Neural progenitor cell (in vitro differentiated cells): Measurements from ENCODE around the gene USP35. TPM values are rescaled to one million over a fixed set of nuclear protein-coding genes. Genes with fewer than 3 reads are reported as not detected.

Source experiments
- DNase-seq: peaks from one replicate; pipeline ENCODE4 v3.0.0-alpha.2; 2016; ENCODE audit warnings: low spot score
- H2AFZ ChIP-seq: fragments of 200-600 bp; sonication (generic); replicated peaks from 2 replicates; pipeline ENCODE4 v1.6.1; 2016; ENCODE audit warnings: antibody characterized with exemption
- H3F3A ChIP-seq: fragments of 200-600 bp; sonication (generic); 2 replicates; pipeline ENCODE4 v1.6.1; 2016; ENCODE audit warnings: antibody characterized with exemption, low read depth
- H3K27ac ChIP-seq: fragments of 200-600 bp; sonication (generic); 2 replicates; pipeline ENCODE4 v1.5.1; 2016; ENCODE audit warnings: mild to moderate bottlenecking
- H3K27me3 ChIP-seq: fragments of 200-600 bp; sonication (generic); 2 replicates; pipeline ENCODE4 v1.6.1; 2016; ENCODE audit warnings: mild to moderate bottlenecking, moderate library complexity
- H3K36me3 ChIP-seq: fragments of 200-600 bp; sonication (generic); 2 replicates; pipeline ENCODE4 v1.5.1; 2016
- H3K4me1 ChIP-seq: fragments of 200-600 bp; sonication (generic); 2 replicates; pipeline ENCODE4 v1.6.1; 2016; ENCODE audit warnings: mixed run types
- H3K4me2 ChIP-seq: fragments of 200-600 bp; sonication (generic); 2 replicates; pipeline ENCODE4 v1.6.1; 2016
- H3K4me3 ChIP-seq: fragments of 200-600 bp; sonication (generic); 2 replicates; pipeline ENCODE4 v1.5.1; 2016
- H3K79me2 ChIP-seq: fragments of 200-600 bp; sonication (generic); 2 replicates; pipeline ENCODE4 v1.6.1; 2016; ENCODE audit warnings: low read depth
- H3K9ac ChIP-seq: fragments of 200-600 bp; sonication (generic); 2 replicates; pipeline ENCODE4 v1.6.1; 2016
- H3K9me3 ChIP-seq: fragments of 200-600 bp; sonication (generic); 2 replicates; pipeline ENCODE4 v1.5.1; 2016; ENCODE audit warnings: low read depth
- H4K20me1 ChIP-seq: fragments of 200-600 bp; sonication (generic); 2 replicates; pipeline ENCODE4 v1.6.1; 2016; ENCODE audit warnings: low read depth
- H3K27ac Mint-ChIP-seq: 3 replicates; pipeline ENCODE4 v1.8.0; 2021; ENCODE audit warnings: mixed read lengths
- H3K27me3 Mint-ChIP-seq: 2 replicates; pipeline ENCODE4 v1.8.0; 2022; ENCODE audit warnings: low read depth, mild to moderate bottlenecking, inconsistent platforms, moderate library complexity, mixed read lengths; ENCODE audit not compliant: insufficient read depth
- H3K36me3 Mint-ChIP-seq: 3 replicates; pipeline ENCODE4 v1.8.0; 2021; ENCODE audit warnings: mixed read lengths
- H3K4me1 Mint-ChIP-seq: 3 replicates; pipeline ENCODE4 v1.8.0; 2021; ENCODE audit warnings: mixed read lengths
- H3K4me3 Mint-ChIP-seq: 3 replicates; pipeline ENCODE4 v1.8.0; 2021; ENCODE audit warnings: mild to moderate bottlenecking, moderate library complexity, mixed read lengths
- H3K9me3 Mint-ChIP-seq: 3 replicates; pipeline ENCODE4 v1.8.0; 2020; ENCODE audit warnings: mixed read lengths
- CTCF ChIP-seq: fragments of 200-600 bp; sonication (generic); IDR thresholded peaks from 2 replicates; pipeline ENCODE4 v1.5.1; 2017; ENCODE audit warnings: antibody characterized with exemption, mild to moderate bottlenecking
- EZH2 ChIP-seq: fragments of 200-600 bp; sonication (generic); IDR thresholded peaks from 2 replicates; pipeline ENCODE4 v1.6.1; 2017; ENCODE audit warnings: antibody characterized with exemption, mild to moderate bottlenecking, moderate library complexity
- EZH2phosphoT487 ChIP-seq: fragments of 200-600 bp; sonication (generic); IDR thresholded peaks from 2 replicates; pipeline ENCODE4 v1.6.1; 2017; ENCODE audit warnings: antibody characterized with exemption
- total RNA-seq: library from RNA; depleted of rRNA; stranded (reverse); fragments of >200 nt; gene quantifications from 2 replicates; pipeline ENCODE4 v1.2.3, GENCODE V29; 2015; ENCODE audit warnings: low replicate concordance

The USP35 gene
- total RNA-seq, 1 donor from 2014 or later, result 4.2 TPM

GRCh38 chr11:78262238-78262637 is 73.5 kb downstream of the USP35 start:
- H3K4me3 Mint-ChIP-seq, result no peak overlapping the region
- DNase-seq, result no peak
- H3K36me3 Mint-ChIP-seq, result peaks cover 2% of the 10 kb centered on the region
- Histone ChIP-seq H3K4me2 (no peak overlapping the region), H4K20me1 (peaks cover 2% of the 10 kb centered on the region), H3F3A (no peaks in the 10 kb centered on the region), H3K9me3 (no peaks in the 10 kb centered on the region), H3K9ac (no peak overlapping the region), H3K79me2 (no peaks in the 10 kb centered on the region), H3K36me3 (no peaks in the 10 kb centered on the region), H3K4me3 (no peak overlapping the region), H3K4me1 (peaks cover 11% of the 10 kb centered on the region), H3K27me3 (no peaks in the 10 kb centered on the region), H2AFZ (no peak overlapping the region), H3K27ac (no peak overlapping the region)
- no peaks in the 10 kb centered on the region for H3K9me3 Mint-ChIP-seq
- no peak overlapping the region for H3K27ac Mint-ChIP-seq
- TF ChIP-seq EZH2phosphoT487, result no peak
- no peak for TF ChIP-seq CTCF
- no peak for TF ChIP-seq EZH2
- peaks cover 8% of the 10 kb centered on the region for H3K4me1 Mint-ChIP-seq
- no peaks in the 10 kb centered on the region for H3K27me3 Mint-ChIP-seq

- Histone ChIP-seq H3K4me1 (peaks cover 11% of the 10 kb centered on the region), H3K36me3 (no peaks in the 10 kb centered on the region), H3K27ac (no peak overlapping the region), H4K20me1 (no peaks in the 10 kb centered on the region), H3K4me3 (no peak overlapping the region), H3K79me2 (no peaks in the 10 kb centered on the region), H3K27me3 (no peaks in the 10 kb centered on the region), H3K9me3 (no peaks in the 10 kb centered on the region), H3F3A (no peaks in the 10 kb centered on the region), H3K4me2 (no peak overlapping the region), H2AFZ (no peak overlapping the region), H3K9ac (no peak overlapping the region)
- TF ChIP-seq EZH2phosphoT487 (no peak), CTCF (no peak), EZH2 (no peak)
- peaks cover 10% of the 10 kb centered on the region for H3K4me1 Mint-ChIP-seq
- H3K9me3 Mint-ChIP-seq, result no peaks in the 10 kb centered on the region
- DNase-seq, result no peak
- no peak overlapping the region for H3K4me3 Mint-ChIP-seq
- peaks cover 2% of the 10 kb centered on the region for H3K36me3 Mint-ChIP-seq
- no peaks in the 10 kb centered on the region for H3K27me3 Mint-ChIP-seq
- no peak overlapping the region for H3K27ac Mint-ChIP-seq
These were observed 74.0 kb downstream of the USP35 start for GRCh38 chr11:78262691-78263090.

Other genes starting within 250 kb of the USP35 start
- gene INTS4, start 194.3 kb upstream of the USP35 start, total RNA-seq, result 48.0 and 61.5 TPM in 2 replicates
- gene KCTD14, start 165.6 kb upstream of the USP35 start, total RNA-seq, result 4.3 and 5.3 TPM in 2 replicates
- not detected in 2 replicates for gene THRSP, start 125.1 kb upstream of the USP35 start, total RNA-seq
- 36.7 and 89.5 TPM in 2 replicates for gene NDUFC2, start 109.1 kb upstream of the USP35 start, total RNA-seq
- 73.2 and 117 TPM in 2 replicates for gene ALG8, start 49.3 kb upstream of the USP35 start, total RNA-seq
- 0.90 and 2.3 TPM in 2 replicates for gene KCTD21, start 293 bp upstream of the USP35 start, total RNA-seq
- 11.1 and 21.6 TPM in 2 replicates for gene GAB2, start 228.9 kb downstream of the USP35 start, total RNA-seq